GM21423 (cell line): ENCODE results near the gene KRT86.
"Not testable (repeated sequence)": the region's sequence is repeated elsewhere in the genome, so short reads cannot be mapped to it uniquely, and the experiment has no call there.

Experiments
- ATAC-seq: cut with Tn5 transposase; IDR thresholded peaks from one replicate; pipeline ENCODE4 v1.9.1; 2021; ENCODE audit warnings: mild to moderate bottlenecking, moderate library complexity; ENCODE audit not compliant: unreplicated experiment

The KRT86 gene

GRCh38 chr12:52290483-52291134, 16.2 kb downstream of the KRT86 start:
- not testable (repeated sequence) for ATAC-seq

GRCh38 chr12:52291267-52291935, 17.0 kb downstream of the KRT86 start, which contains the start of gene KRT81:
TSS of gene KRT81 (minus strand) at chr12:52291534. CDS start at chr12:52291465, 69 bp downstream.
- no peak for ATAC-seq

GRCh38 chr12:52293926-52294325, 19.5 kb downstream of the KRT86 start:
- ATAC-seq, result no peak

- ATAC-seq, result no peak
These were observed 20.4 kb downstream of the KRT86 start for GRCh38 chr12:52294803-52295202.

GRCh38 chr12:52295663-52296062, 21.2 kb downstream of the KRT86 start:
- ATAC-seq, result no peak

- no peak for ATAC-seq
These were observed 22.2 kb downstream of the KRT86 start for GRCh38 chr12:52296572-52297215.

- ATAC-seq, result no peak
These were observed 24.3 kb downstream of the KRT86 start for GRCh38 chr12:52298677-52299190.

- no peak for ATAC-seq
These were observed 26.6 kb downstream of the KRT86 start for GRCh38 chr12:52300796-52301691.

- not testable (repeated sequence) for ATAC-seq
These were observed 27.3 kb downstream of the KRT86 start for GRCh38 chr12:52301721-52302120.

GRCh38 chr12:52302242-52302914, 27.9 kb downstream of the KRT86 start:
- not testable (repeated sequence) for ATAC-seq

- ATAC-seq, result peak; percentile 90
These were observed 30.5 kb downstream of the KRT86 start for GRCh38 chr12:52304941-52305411.

GRCh38 chr12:52305921-52306705, 31.7 kb downstream of the KRT86 start:
- no peak for ATAC-seq

GRCh38 chr12:52306731-52307130, 32.3 kb downstream of the KRT86 start:
- no peak for ATAC-seq

GRCh38 chr12:52307836-52308805, 33.7 kb downstream of the KRT86 start:
- no peak for ATAC-seq

- ATAC-seq, result no peak
These were observed 34.5 kb downstream of the KRT86 start for GRCh38 chr12:52308806-52309425.

GRCh38 chr12:52310622-52311284, 36.3 kb downstream of the KRT86 start:
- no peak for ATAC-seq

GRCh38 chr12:52311285-52311648, 36.8 kb downstream of the KRT86 start:
- no peak for ATAC-seq
